ENCODE measurements around the gene HOPX. TPM values are rescaled to one million over a fixed set of nuclear protein-coding genes. Genes with fewer than 3 reads are reported as not detected.

The HOPX gene
- total RNA-seq, 2 experiments from 2014 or later = not detected

GRCh38 chr4:56649445-56650261 lies 31.4 kb downstream of the HOPX start:
- Histone ChIP-seq H3K9me2 (ENCODE audit: insufficient read depth, low read length) (no peaks in the 10 kb centered on the region), H4K20me1 (ENCODE audit: insufficient read depth, low read length) (no peaks in the 10 kb centered on the region), H3K4me3 (ENCODE audit: low read depth, low read length, poor library complexity, severe bottlenecking) (no peak overlapping the region), H3K9me3 (ENCODE audit: low read length) (no peaks in the 10 kb centered on the region), H3K79me2 (ENCODE audit: insufficient read depth, low read depth, low read length) (no peaks in the 10 kb centered on the region), H3K4me2 (ENCODE audit: low read length) (no peak overlapping the region), H3K27ac (ENCODE audit: low read depth, low read length, poor library complexity, severe bottlenecking) (no peak overlapping the region), H2AFZ (ENCODE audit: low read length) (no peak overlapping the region), H3K36me3 (ENCODE audit: insufficient read depth, low read length) (no peaks in the 10 kb centered on the region), H3K4me1 (ENCODE audit: insufficient read depth, low read length, poor library complexity, severe bottlenecking) (peaks cover 9% of the 10 kb centered on the region)
- DNase-seq (ENCODE audit: low spot score) = peak; percentile 19
- intact Hi-C loops (cut with micrococcal nuclease; ENCODE audit: unreplicated experiment) = no loop called here
- no peak for TF ChIP-seq CTCF (conservative IDR thresholded peaks at IDR 0.05; ENCODE audit: low read length)
- TF ChIP-seq EZH2phosphoT487 (IDR thresholded peaks at IDR 0.05; ENCODE audit: borderline replicate concordance, low read depth, low read length) = no peak
- ChIA-PET CTCF (ENCODE audit: unreplicated experiment) (interaction anchor here (1.0 kb wide), 1 partner anchor 30 kb away, joined by 3 read pairs; no protein-coding TSS in a partner anchor), POLR2A (interaction anchor here (3.1 to 4.5 kb wide), 2 partner anchors 9 to 10 kb away, joined by 13 to 24 read pairs; no protein-coding TSS in a partner anchor)
- no TSS peak for BruUV-seq (replicated peaks)

GRCh38 chr4:56648824-56649151 lies 32.3 kb downstream of the HOPX start:
- no peak overlapping the region for H3K4me3 ChIP-seq (ENCODE audit: low read depth, low read length, poor library complexity, severe bottlenecking)
- CTCF ChIA-PET (ENCODE audit: unreplicated experiment) = interaction anchor here (1.0 kb wide), 1 partner anchor 29 kb away, joined by 3 read pairs; no protein-coding TSS in a partner anchor
- intact Hi-C loops (cut with micrococcal nuclease; ENCODE audit: unreplicated experiment) = no loop called here

More at GRCh38 chr4:56648824-56649151, 32.3 kb downstream of the HOPX start:
- BruUV-seq (replicated peaks) = no TSS peak
- Histone ChIP-seq H3K4me2 (ENCODE audit: low read length) (no peak overlapping the region), H3K9me2 (ENCODE audit: insufficient read depth, low read length) (no peaks in the 10 kb centered on the region), H4K20me1 (ENCODE audit: insufficient read depth, low read length) (no peaks in the 10 kb centered on the region), H2AFZ (ENCODE audit: low read length) (no peak overlapping the region), H3K4me1 (ENCODE audit: insufficient read depth, low read length, poor library complexity, severe bottlenecking) (peaks cover 9% of the 10 kb centered on the region), H3K27ac (ENCODE audit: low read depth, low read length, poor library complexity, severe bottlenecking) (no peak overlapping the region), H3K9me3 (ENCODE audit: low read length) (no peaks in the 10 kb centered on the region), H3K79me2 (ENCODE audit: insufficient read depth, low read depth, low read length) (no peaks in the 10 kb centered on the region), H3K36me3 (ENCODE audit: insufficient read depth, low read length) (no peaks in the 10 kb centered on the region)
- no peak for TF ChIP-seq EZH2phosphoT487 (IDR thresholded peaks at IDR 0.05; ENCODE audit: borderline replicate concordance, low read depth, low read length)
- TF ChIP-seq CTCF (conservative IDR thresholded peaks at IDR 0.05; ENCODE audit: low read length) = no peak
- POLR2A ChIA-PET = interaction anchor here (0.9 to 3.1 kb wide), 2 partner anchors 10 to 52 kb away, joined by 4 to 13 read pairs; no protein-coding TSS in a partner anchor
- DNase-seq (ENCODE audit: low spot score) = no peak

All from OCI-LY7 (cell line).